H1 (cell line): ENCODE measurements around the gene NPY1R. TPM values are rescaled to one million over a fixed set of nuclear protein-coding genes. Genes with fewer than 3 reads are reported as not detected.

ENCODE experiments used
- CTCF ChIA-PET: fragments of 300-600 bp; sonication (Branson Sonifier 250); formaldehyde crosslinking; loops from one replicate; lab custom pipeline; 2021; ENCODE audit not compliant: partially characterized antibody; lab: Charles Lee
- POLR2A ChIA-PET: fragments of 300-600 bp; sonication (Branson Sonifier 250); formaldehyde crosslinking; loops from one replicate; lab custom pipeline; 2021; ENCODE audit warnings: inconsistent platforms; ENCODE audit not compliant: partially characterized antibody; lab: Charles Lee
- DNase-seq, 2 experiments: peaks; one replicate each; pipeline versions ENCODE4 v3.0.0 to v3.0.0-alpha.2; 2010 to 2022; ENCODE audit warnings: low spot score in 2 of 2, low read depth in 1 of 2, mixed read lengths in 1 of 2
- FAIRE-seq: peaks from 2 replicates; lab custom pipeline; 2011; peaks lifted over from hg19 to GRCh38; lab: Jason Lieb, UNC
- H2AFZ ChIP-seq: 2 replicates; pipeline ENCODE4 v1.8.1; 2012; ENCODE audit warnings: low read length, inconsistent platforms
- H2AK5ac ChIP-seq: 2 replicates; pipeline ENCODE4 v1.6.1; 2013; ENCODE audit warnings: low read depth, low read length
- H2BK120ac ChIP-seq: replicated peaks from 2 replicates; pipeline ENCODE3; 2013; ENCODE audit warnings: low read depth, low read length, inconsistent platforms
- H2BK12ac ChIP-seq: 2 replicates; pipeline ENCODE4 v1.6.1; 2013; ENCODE audit warnings: low read depth, low read length
- H2BK15ac ChIP-seq: 2 replicates; pipeline ENCODE4 v1.6.1; 2013; ENCODE audit warnings: low read length
- H2BK20ac ChIP-seq: 2 replicates; pipeline ENCODE4 v1.6.1; 2013; ENCODE audit warnings: low read length
- H2BK5ac ChIP-seq: 2 replicates; pipeline ENCODE4 v1.6.1; 2013; ENCODE audit warnings: low read depth, low read length
- H3K14ac ChIP-seq: 2 replicates; pipeline ENCODE4 v1.6.1; 2013; ENCODE audit warnings: inconsistent platforms; ENCODE audit not compliant: insufficient read length
- H3K18ac ChIP-seq: 2 replicates; pipeline ENCODE4 v1.6.1; 2013; ENCODE audit warnings: low read length; ENCODE audit errors: extremely low read depth
- H3K23ac ChIP-seq: 2 replicates; pipeline ENCODE4 v1.6.1; 2013; ENCODE audit warnings: inconsistent platforms; ENCODE audit not compliant: insufficient read length
- H3K23me2 ChIP-seq: 2 replicates; pipeline ENCODE4 v1.6.1; 2013; ENCODE audit warnings: low read depth, low read length
- H3K27ac ChIP-seq: 2 replicates; pipeline ENCODE4 v1.6.1; 2011; ENCODE audit warnings: low read depth, low read length, inconsistent platforms
- H3K27me3 ChIP-seq, 4 experiments: replicated peaks in 1 of 4; 1 replicate in 1 of 4; 2 replicates in 3 of 4; pipeline versions ENCODE4 v1.6.1 to v1.8.1; 2011 to 2013; ENCODE audit warnings: low read length in 3 of 4, mild to moderate bottlenecking in 3 of 4, inconsistent platforms in 2 of 4, mixed read lengths in 2 of 4, moderate library complexity in 1 of 4; ENCODE audit not compliant: control insufficient read depth in 3 of 4, insufficient read depth in 3 of 4; ENCODE audit errors: extremely low read depth in 1 of 4
- H3K36me3 ChIP-seq, 4 experiments: 2 replicates each; pipeline versions ENCODE4 v1.6.1 to v1.8.1; 2011 to 2013; ENCODE audit warnings: mild to moderate bottlenecking in 4 of 4, low read length in 3 of 4, moderate library complexity in 2 of 4, control low read depth in 1 of 4, inconsistent platforms in 1 of 4; ENCODE audit not compliant: insufficient read depth in 4 of 4, control insufficient read depth in 2 of 4
- H3K4ac ChIP-seq: replicated peaks from 2 replicates; pipeline ENCODE3; 2013; ENCODE audit warnings: low read length, low read depth, mixed read lengths, inconsistent platforms; ENCODE audit not compliant: insufficient read length
- H3K4me1 ChIP-seq, 4 experiments: replicated peaks in 1 of 4; 1 replicate in 1 of 4; 2 replicates in 3 of 4; pipeline versions ENCODE4 v1.6.1 to v1.8.1; 2011 to 2013; ENCODE audit warnings: low read length in 3 of 4, inconsistent platforms in 2 of 4, mixed read lengths in 1 of 4; ENCODE audit not compliant: insufficient read depth in 4 of 4, control insufficient read depth in 3 of 4
- H3K4me2 ChIP-seq, 2 experiments: 2 replicates each; pipeline versions ENCODE4 v1.6.1 to v1.8.1; 2011 to 2013; ENCODE audit warnings: low read depth in 2 of 2, low read length in 2 of 2, control low read depth in 1 of 2, inconsistent platforms in 1 of 2, mild to moderate bottlenecking in 1 of 2; ENCODE audit not compliant: insufficient read depth in 1 of 2
- H3K4me3 ChIP-seq, 4 experiments: fragments of 200-600, 300-600 bp in 1 of 4; sonication (generic), shearing (Covaris generic), sonication (Bioruptor Twin) in 1 of 4; 2 replicates each; pipeline versions ENCODE4 v1.5.1 to v1.8.1; 2011 to 2016; ENCODE audit warnings: low read length in 4 of 4, low read depth in 3 of 4, control low read depth in 2 of 4, inconsistent platforms in 2 of 4, mild to moderate bottlenecking in 2 of 4, mixed read lengths in 1 of 4, moderate library complexity in 1 of 4; ENCODE audit not compliant: insufficient read depth in 2 of 4; ENCODE audit errors: extremely low read depth in 1 of 4
- H3K56ac ChIP-seq: replicated peaks from 2 replicates; pipeline ENCODE3; 2013; ENCODE audit warnings: low read depth, mild to moderate bottlenecking, mixed read lengths, low read length, inconsistent platforms; ENCODE audit not compliant: insufficient read length
- H3K79me1 ChIP-seq: 2 replicates; pipeline ENCODE4 v1.6.1; 2013; ENCODE audit warnings: low read depth, low read length, control low read depth
- H3K79me2 ChIP-seq, 2 experiments: 2 replicates each; pipeline versions ENCODE4 v1.6.1 to v1.8.1; 2012 to 2013; ENCODE audit warnings: low read length in 2 of 2, mild to moderate bottlenecking in 2 of 2, inconsistent platforms in 1 of 2; ENCODE audit not compliant: insufficient read depth in 2 of 2, control insufficient read depth in 1 of 2
- H3K9ac ChIP-seq, 4 experiments: replicated peaks in 1 of 4; 1 replicate in 1 of 4; 2 replicates in 3 of 4; pipeline versions ENCODE4 v1.6.1 to v1.8.1; 2011 to 2013; ENCODE audit warnings: low read depth in 3 of 4, low read length in 3 of 4, control low read depth in 2 of 4, mild to moderate bottlenecking in 2 of 4, moderate library complexity in 2 of 4, inconsistent platforms in 1 of 4; ENCODE audit errors: extremely low read depth in 1 of 4
- H3K9me3 ChIP-seq, 2 experiments: 2 replicates each; pipeline versions ENCODE4 v1.6.1 to v1.8.1; 2012 to 2013; ENCODE audit warnings: mild to moderate bottlenecking in 2 of 2, moderate library complexity in 2 of 2, control low read depth in 1 of 2, inconsistent platforms in 1 of 2, low read depth in 1 of 2, low read length in 1 of 2, mixed read lengths in 1 of 2; ENCODE audit not compliant: insufficient read depth in 2 of 2
- H4K20me1 ChIP-seq, 2 experiments: replicated peaks in 1 of 2; 2 replicates each; pipeline versions ENCODE3 to v1.8.1; 2011 to 2013; ENCODE audit warnings: inconsistent platforms in 2 of 2, low read length in 2 of 2, mild to moderate bottlenecking in 1 of 2; ENCODE audit not compliant: insufficient read depth in 2 of 2, control insufficient read depth in 1 of 2
- H4K5ac ChIP-seq: 2 replicates; pipeline ENCODE4 v1.6.1; 2013; ENCODE audit warnings: low read length, low read depth, mixed read lengths, inconsistent platforms; ENCODE audit not compliant: insufficient read length
- H4K8ac ChIP-seq: 2 replicates; pipeline ENCODE4 v1.8.0; 2013; ENCODE audit warnings: mild to moderate bottlenecking, moderate library complexity, low read length, inconsistent platforms; ENCODE audit not compliant: insufficient read depth; ENCODE audit errors: extremely low read depth
- H4K91ac ChIP-seq: replicated peaks from 2 replicates; pipeline ENCODE3; 2013; ENCODE audit warnings: low read length, mixed read lengths, inconsistent platforms; ENCODE audit not compliant: insufficient read length
- BACH1 ChIP-seq: IDR thresholded peaks from 2 replicates; pipeline ENCODE4 v1.6.1; 2012; ENCODE audit warnings: low read length, improper control_type of control experiment
- CHD2 ChIP-seq: IDR thresholded peaks from 2 replicates; pipeline ENCODE4 v1.6.1; 2012; ENCODE audit warnings: low read length, improper control_type of control experiment
- GABPA ChIP-seq: IDR thresholded peaks from 2 replicates; pipeline ENCODE4 v1.6.1; 2011; ENCODE audit warnings: mild to moderate bottlenecking, low read length, moderate library complexity, borderline replicate concordance; ENCODE audit not compliant: insufficient read depth
- MAX ChIP-seq: IDR thresholded peaks from 2 replicates; pipeline ENCODE4 v1.6.1; 2012; ENCODE audit warnings: inconsistent platforms
- RNF2 ChIP-seq: fragments of 200-900, 300-1000 bp; sonication (generic); IDR thresholded peaks from 2 replicates; pipeline ENCODE4 v1.7.1; 2016; ENCODE audit warnings: borderline replicate concordance, low read depth, mild to moderate bottlenecking, antibody characterized with exemption, low read length; ENCODE audit not compliant: poor library complexity, severe bottlenecking; ENCODE audit errors: missing control alignments
- SIN3A ChIP-seq, 2 experiments: IDR thresholded peaks in 1 of 2; conservative IDR thresholded peaks in 1 of 2; 2 replicates each; pipeline ENCODE4 v1.6.1; 2011 to 2012; ENCODE audit warnings: low read length in 2 of 2, improper control_type of control experiment in 1 of 2, low read depth in 1 of 2, mild to moderate bottlenecking in 1 of 2
- YY1 ChIP-seq: IDR thresholded peaks from 2 replicates; pipeline ENCODE4 v1.6.1; 2011; ENCODE audit warnings: low read depth, mild to moderate bottlenecking, low read length
- WGBS, 2 experiments: shearing (Covaris generic) in 1 of 2; methylation state at CpG; one replicate each; pipeline versions ENCODE4 v1.1.6 to v1.1.7; 2013 to 2015; ENCODE audit warnings: low lambda C conversion rate in 2 of 2, mixed read lengths in 2 of 2, inconsistent platforms in 1 of 2, low coverage in 1 of 2, missing lambda C conversion rate in 1 of 2; ENCODE audit not compliant: insufficient replicate concordance in 2 of 2, insufficient coverage in 1 of 2, insufficient read length in 1 of 2; ENCODE audit errors: extremely low coverage in 1 of 2, missing lambda C conversion rate in 1 of 2; 5-methylcytosine and 5-hydroxymethylcytosine counted together
- polyA plus RNA-seq, 7 experiments: library from polyadenylated mRNA; depleted of rRNA in 3 of 7; stranded (reverse) in 5 of 7; unstranded in 2 of 7; fragments of >200 nt in 5 of 7; fragments of 200-250 nt in 2 of 7; gene quantifications; 1 replicate in 5 of 7; 2 replicates in 1 of 7; 4 replicates in 1 of 7; pipeline versions ENCODE4 v1.2.1 to v1.2.3, GENCODE V29; 2011 to 2013; ENCODE audit warnings: missing spikeins in 2 of 7, mixed read lengths in 2 of 7
- total RNA-seq: library from RNA; stranded (reverse); fragmentation: NEBNext Ultra II Directional; extraction: Animal tissue kit (Norgen Biotek cat#: 25700); gene quantifications from 2 replicates; pipeline ENCODE4 v1.2.1, GENCODE V29; 2021

Gene NPY1R
- total and polyA plus RNA-seq, 2 of the 8 experiments (the other 6 are each of a cell fraction or from before 2014, with no cell fraction given) = 5.9 to 6.3 TPM

- Histone ChIP-seq H3K36me3 (no peaks in the 10 kb centered on the region), H4K5ac (no peak overlapping the region), H4K20me1 (no peaks in the 10 kb centered on the region), H3K23ac (no peak overlapping the region), H3K4me2 (no peak overlapping the region), H2BK5ac (no peak overlapping the region), H3K14ac (no peak overlapping the region), H3K4me1 (0 out of 7 replicates have a peak, but pooled peaks cover 0 to 2% (median 0%) of the 10 kb centered on the region in 4 experiments), H3K9me3 (peaks cover 0 to 3% of the 10 kb centered on the region in 2 experiments; a peak in 2 of 4 replicates), H3K4ac (no peak overlapping the region), H2AFZ (no peak overlapping the region), H3K56ac (no peak overlapping the region), H2BK15ac (no peak overlapping the region), H2BK12ac (no peak overlapping the region), H3K79me1 (0 out of 2 replicates have a peak, but pooled peaks cover 2% of the 10 kb centered on the region), H3K9ac (no peak overlapping the region), H2BK120ac (no peak overlapping the region), H3K27ac (no peak overlapping the region), H2AK5ac (no peak overlapping the region), H3K4me3 (no peak overlapping the region), H2BK20ac (no peak overlapping the region), H3K79me2 (no peaks in the 10 kb centered on the region), H3K18ac (no peak overlapping the region), H3K27me3 (peaks cover 4 to 16% (median 12%) of the 10 kb centered on the region in 4 experiments; a peak in 6 of 7 replicates), H4K8ac (no peak overlapping the region), H4K91ac (no peak overlapping the region), H3K23me2 (peaks cover 13% of the 10 kb centered on the region)
- CTCF ChIA-PET = interaction anchor here (1.2 kb wide), 1 partner anchor 175 kb away, joined by 3 read pairs; no protein-coding TSS in a partner anchor
- POLR2A ChIA-PET = no interaction called here
- DNase-seq (no peak), FAIRE-seq (no peak)
- 94% methylated on average over 3 of the region's 3 CpGs; no CpG with 5 or more reads in 1 of the 2 experiments for WGBS, 2 experiments
- TF ChIP-seq SIN3A (conservative IDR thresholded peaks at IDR 0.05 in 1 of 2, IDR thresholded peaks at IDR 0.05 in 1 of 2; ENCODE audit: low read depth in 1 of 2, low read length in 2 of 2) (no peak), YY1 (no peak), RNF2 (no peak), GABPA (no peak), BACH1 (no peak), CHD2 (no peak), MAX (no peak)
Measured at GRCh38 chr4:163335384-163335783, 3.0 kb upstream of the NPY1R start.
